ENCODE data around the gene CDC25B.

DNA sequence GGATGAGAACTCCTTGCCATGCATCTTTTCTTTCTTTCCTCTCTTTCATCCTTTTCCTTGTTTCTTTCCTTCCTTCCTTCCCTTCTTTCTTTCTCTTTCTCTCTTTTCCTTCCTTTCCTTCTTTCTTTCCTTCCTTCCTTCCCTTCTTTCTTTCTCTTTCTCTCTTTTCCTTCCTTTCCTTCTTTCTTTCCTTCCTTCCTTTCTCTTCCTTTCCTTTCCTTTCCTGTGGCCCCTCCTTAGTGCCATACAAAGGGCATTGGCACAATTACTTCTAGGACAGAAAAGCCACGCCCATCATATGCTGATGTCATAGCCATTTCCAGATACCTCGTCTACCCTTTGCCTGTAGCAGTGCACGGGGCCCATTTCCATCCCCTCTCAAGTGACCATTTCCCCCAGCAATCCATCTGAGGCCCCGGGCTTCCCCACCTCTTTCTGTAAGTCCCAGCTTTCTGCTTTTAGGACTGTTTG lies 7.4 kb upstream of the CDC25B start:
- TF ChIP-seq BCL11A (IDR thresholded peaks at IDR 0.05; ENCODE audit: low read depth in 2 of 2, low read length in 2 of 2) (no peak), HDAC2 (IDR thresholded peaks at IDR 0.05; ENCODE audit: borderline replicate concordance in 1 of 2, low read depth in 2 of 2, low read length in 2 of 2) (no peak), CHD2 (IDR thresholded peaks at IDR 0.05; ENCODE audit: low read length) (no peak), GTF2F1 (IDR thresholded peaks at IDR 0.05; ENCODE audit: borderline replicate concordance, low read depth, low read length) (no peak), EP300 (IDR thresholded peaks at IDR 0.05; ENCODE audit: borderline replicate concordance in 1 of 2, low read depth in 2 of 2, low read length in 2 of 2) (no peak), ZNF274 (IDR thresholded peaks at IDR 0.05; ENCODE audit: borderline replicate concordance, extremely low read depth, low read length) (no peak), POLR2A (IDR thresholded peaks at IDR 0.05; ENCODE audit: control extremely low read depth in 1 of 2, low read depth in 2 of 2, low read length in 2 of 2) (no peak), POLR2AphosphoS5 (IDR thresholded peaks at IDR 0.05; ENCODE audit: low read depth, low read length) (no peak), RXRA (IDR thresholded peaks at IDR 0.05; ENCODE audit: insufficient read depth, low read depth, low read length) (no peak), CREB1 (IDR thresholded peaks at IDR 0.05) (no peak), TBP (IDR thresholded peaks at IDR 0.05; ENCODE audit: low read depth, low read length) (no peak)
- TF ChIP-seq, protein P1, sequence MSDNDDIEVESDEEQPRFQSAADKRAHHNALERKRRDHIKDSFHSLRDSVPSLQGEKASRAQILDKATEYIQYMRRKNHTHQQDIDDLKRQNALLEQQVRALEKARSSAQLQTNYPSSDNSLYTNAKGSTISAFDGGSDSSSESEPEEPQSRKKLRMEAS (IDR thresholded peaks at IDR 0.05), result no peak
- TF ChIP-seq, protein P2, sequence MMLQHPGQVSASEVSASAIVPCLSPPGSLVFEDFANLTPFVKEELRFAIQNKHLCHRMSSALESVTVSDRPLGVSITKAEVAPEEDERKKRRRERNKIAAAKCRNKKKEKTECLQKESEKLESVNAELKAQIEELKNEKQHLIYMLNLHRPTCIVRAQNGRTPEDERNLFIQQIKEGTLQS (IDR thresholded peaks at IDR 0.05; ENCODE audit: insufficient read depth, low read depth, low read length), result no peak
- TF ChIP-seq, protein P3, sequence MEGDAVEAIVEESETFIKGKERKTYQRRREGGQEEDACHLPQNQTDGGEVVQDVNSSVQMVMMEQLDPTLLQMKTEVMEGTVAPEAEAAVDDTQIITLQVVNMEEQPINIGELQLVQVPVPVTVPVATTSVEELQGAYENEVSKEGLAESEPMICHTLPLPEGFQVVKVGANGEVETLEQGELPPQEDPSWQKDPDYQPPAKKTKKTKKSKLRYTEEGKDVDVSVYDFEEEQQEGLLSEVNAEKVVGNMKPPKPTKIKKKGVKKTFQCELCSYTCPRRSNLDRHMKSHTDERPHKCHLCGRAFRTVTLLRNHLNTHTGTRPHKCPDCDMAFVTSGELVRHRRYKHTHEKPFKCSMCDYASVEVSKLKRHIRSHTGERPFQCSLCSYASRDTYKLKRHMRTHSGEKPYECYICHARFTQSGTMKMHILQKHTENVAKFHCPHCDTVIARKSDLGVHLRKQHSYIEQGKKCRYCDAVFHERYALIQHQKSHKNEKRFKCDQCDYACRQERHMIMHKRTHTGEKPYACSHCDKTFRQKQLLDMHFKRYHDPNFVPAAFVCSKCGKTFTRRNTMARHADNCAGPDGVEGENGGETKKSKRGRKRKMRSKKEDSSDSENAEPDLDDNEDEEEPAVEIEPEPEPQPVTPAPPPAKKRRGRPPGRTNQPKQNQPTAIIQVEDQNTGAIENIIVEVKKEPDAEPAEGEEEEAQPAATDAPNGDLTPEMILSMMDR (IDR thresholded peaks at IDR 0.05; ENCODE audit: control extremely low read depth in 1 of 3, insufficient read depth in 1 of 3, low read depth in 1 of 3, low read length in 3 of 3), result no peak

Measured in H1 (cell line).